Head of caudate nucleus (tissue), 42 donors: ENCODE results near the gene ADCY1.

Experiments used
- DNase-seq, 42 donors: peaks; one replicate each; pipeline versions ENCODE4 v3.0.0 to v3.0.0-alpha.2; 2020 to 2021; ENCODE audit warnings: mixed read lengths in 7 of 42
- intact Hi-C: fragments of 100-400 bp; cut with DNase I; formaldehyde crosslinking; loops from one replicate; pipeline ENCODE4 v1.15.0; 2022

Gene ADCY1

GRCh38 chr7:45697576-45698136 lies 123.5 kb downstream of the ADCY1 start:
- intact Hi-C loops: no loop called here

GRCh38 chr7:45698303-45699014 lies 124.3 kb downstream of the ADCY1 start:
- intact Hi-C loops: no loop called here
- DNase-seq: peak in 13 of 42 donors; percentile 3 to 30 (median 9)

More at GRCh38 chr7:45697576-45698136, 123.5 kb downstream of the ADCY1 start:
- peak in 12 of 42 donors; percentile 1 to 33 (median 7) for DNase-seq

GRCh38 chr7:45699015-45699309 lies 124.8 kb downstream of the ADCY1 start:
- intact Hi-C loops: no loop called here
- peak in 13 of 42 donors; percentile 1 to 29 (median 7) for DNase-seq

- intact Hi-C loops: no loop called here
- peak in 16 of 42 donors; percentile 2 to 41 (median 12) for DNase-seq
These were observed 125.7 kb downstream of the ADCY1 start for GRCh38 chr7:45699726-45700390.

- peak in 15 of 42 donors; percentile 3 to 45 (median 14) for DNase-seq
These were observed 126.4 kb downstream of the ADCY1 start for GRCh38 chr7:45700556-45700955.

GRCh38 chr7:45701701-45702510 lies 127.7 kb downstream of the ADCY1 start:
- peak in 10 of 42 donors; percentile 1 to 20 (median 6) for DNase-seq
- intact Hi-C loops: no loop called here

More at GRCh38 chr7:45700556-45700955, 126.4 kb downstream of the ADCY1 start:
- intact Hi-C loops: no loop called here

- DNase-seq: peak in 7 of 42 donors; percentile 1 to 36 (median 8)
- intact Hi-C loops: no loop called here
These were observed 128.6 kb downstream of the ADCY1 start for GRCh38 chr7:45702751-45703150.

GRCh38 chr7:45703373-45703821 lies 129.2 kb downstream of the ADCY1 start:
- peak in 13 of 42 donors; percentile 1 to 33 (median 7) for DNase-seq
- intact Hi-C loops: no loop called here

- peak in 14 of 42 donors; percentile 1 to 31 (median 7) for DNase-seq
- intact Hi-C loops: no loop called here
These were observed 129.9 kb downstream of the ADCY1 start for GRCh38 chr7:45703911-45704682.

GRCh38 chr7:45704683-45705016 lies 130.5 kb downstream of the ADCY1 start:
- intact Hi-C loops: no loop called here
- DNase-seq: peak in 7 of 42 donors; percentile 0 to 27 (median 4)

GRCh38 chr7:45708046-45708950 lies 134.1 kb downstream of the ADCY1 start:
- intact Hi-C loops: no loop called here
- DNase-seq: peak in 12 of 42 donors; percentile 1 to 39 (median 8)

GRCh38 chr7:45709168-45710042 lies 135.2 kb downstream of the ADCY1 start:
- DNase-seq: peak in 10 of 42 donors; percentile 3 to 31 (median 14)
- intact Hi-C loops: no loop called here

GRCh38 chr7:45710271-45711160 lies 136.3 kb downstream of the ADCY1 start:
- intact Hi-C loops: no loop called here
- DNase-seq: peak in 11 of 42 donors; percentile 1 to 36 (median 8)

- peak in 4 of 42 donors; percentile 3 to 19 (median 8) for DNase-seq
- intact Hi-C loops: no loop called here
These were observed 137.0 kb downstream of the ADCY1 start for GRCh38 chr7:45711161-45711490.

GRCh38 chr7:45712057-45712689 lies 138.0 kb downstream of the ADCY1 start:
- intact Hi-C loops: no loop called here
- peak in 10 of 42 donors; percentile 6 to 41 (median 18) for DNase-seq
